ENCODE results near the gene FER. TPM values are rescaled to one million over a fixed set of nuclear protein-coding genes. Genes with fewer than 3 reads are reported as not detected.
A peak's percentile ranks its signal among the peaks of the same experiment; 100 is the strongest.

FER gene
- total and polyA plus RNA-seq, 8 donors = 1.7 to 218 (median 24.0) TPM

DNA sequence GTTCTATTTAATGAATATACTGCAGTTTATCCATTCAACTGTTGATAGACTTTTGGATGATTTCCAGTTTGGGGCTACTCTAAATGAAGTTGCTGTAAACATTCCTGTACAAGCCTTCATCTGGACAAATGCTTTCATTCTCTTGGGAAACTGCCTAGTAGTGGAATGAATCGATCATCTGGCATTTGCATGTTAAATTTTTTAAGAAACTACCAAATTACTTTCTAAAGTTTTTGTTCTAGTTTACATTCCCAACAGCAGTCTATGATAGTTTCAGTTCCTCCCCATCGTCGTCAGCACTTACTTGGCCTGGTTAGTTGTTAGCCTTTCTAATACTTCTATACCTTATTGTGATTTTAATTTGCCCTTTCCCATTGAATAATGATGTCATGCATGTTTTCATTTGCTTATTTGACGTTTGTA, 306.3 kb downstream of the FER start:
- TF ChIP-seq POLR2AphosphoS5 (IDR thresholded peaks at IDR 0.05) = no peak
- no peak for TF ChIP-seq EP300 (IDR thresholded peaks at IDR 0.05)
- no peak for TF ChIP-seq POLR2A (IDR thresholded peaks at IDR 0.05)
- TF ChIP-seq, protein P1, sequence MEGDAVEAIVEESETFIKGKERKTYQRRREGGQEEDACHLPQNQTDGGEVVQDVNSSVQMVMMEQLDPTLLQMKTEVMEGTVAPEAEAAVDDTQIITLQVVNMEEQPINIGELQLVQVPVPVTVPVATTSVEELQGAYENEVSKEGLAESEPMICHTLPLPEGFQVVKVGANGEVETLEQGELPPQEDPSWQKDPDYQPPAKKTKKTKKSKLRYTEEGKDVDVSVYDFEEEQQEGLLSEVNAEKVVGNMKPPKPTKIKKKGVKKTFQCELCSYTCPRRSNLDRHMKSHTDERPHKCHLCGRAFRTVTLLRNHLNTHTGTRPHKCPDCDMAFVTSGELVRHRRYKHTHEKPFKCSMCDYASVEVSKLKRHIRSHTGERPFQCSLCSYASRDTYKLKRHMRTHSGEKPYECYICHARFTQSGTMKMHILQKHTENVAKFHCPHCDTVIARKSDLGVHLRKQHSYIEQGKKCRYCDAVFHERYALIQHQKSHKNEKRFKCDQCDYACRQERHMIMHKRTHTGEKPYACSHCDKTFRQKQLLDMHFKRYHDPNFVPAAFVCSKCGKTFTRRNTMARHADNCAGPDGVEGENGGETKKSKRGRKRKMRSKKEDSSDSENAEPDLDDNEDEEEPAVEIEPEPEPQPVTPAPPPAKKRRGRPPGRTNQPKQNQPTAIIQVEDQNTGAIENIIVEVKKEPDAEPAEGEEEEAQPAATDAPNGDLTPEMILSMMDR (IDR thresholded peaks at IDR 0.05) = no peak
- Histone ChIP-seq H3K36me3 (peaks cover 0 to 15% (median 8%) of the 10 kb centered on the region in 4 donors), H3K27me3 (no peaks in the 10 kb centered on the region), H3K4me3 (no peak overlapping the region), H3K9me3 (no peaks in the 10 kb centered on the region), H3K4me1 (peaks cover 0 to 3% (median 0%) of the 10 kb centered on the region in 4 donors), H3K27ac (peak overlapping the region in 1 of 5 donors; percentile 19)
- peak in 1 of 2 donors; percentile 60 for DNase-seq
- intact Hi-C loops (cut with DNase I; ENCODE audit: low total_unique reads) = no loop called here
- 62 to 86% (median 71%) methylated on average over 4 of the region's 4 CpGs for WGBS, 5 donors

DNA sequence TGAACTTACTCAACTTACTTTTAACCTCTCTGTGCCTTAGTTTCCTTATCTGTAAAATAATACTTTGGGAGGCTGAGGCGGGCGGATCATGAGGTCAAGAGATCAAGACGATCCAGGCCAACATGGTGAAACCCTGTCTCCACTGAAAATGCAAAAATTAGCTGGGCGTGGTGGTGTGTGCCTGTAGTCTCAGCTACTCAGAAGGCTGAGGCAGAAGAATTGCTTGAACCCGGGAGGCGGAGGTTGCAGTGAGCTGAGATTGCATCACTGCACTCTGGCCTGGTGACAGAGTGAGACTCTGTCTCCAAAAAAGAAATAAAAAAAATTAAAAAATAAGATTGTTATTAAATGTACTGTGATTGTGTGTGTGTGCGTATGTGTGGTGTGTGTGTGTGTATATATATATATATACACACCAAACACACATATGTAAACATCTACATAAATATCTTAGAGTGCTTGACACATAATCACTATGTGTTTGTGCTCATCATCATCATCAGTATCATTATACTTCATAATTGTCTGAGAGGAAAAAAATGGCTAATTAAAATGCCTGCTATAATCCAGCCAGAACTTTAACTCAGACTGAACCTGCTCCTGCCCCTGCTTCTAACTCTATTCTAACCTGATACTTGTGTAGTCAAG, 312.8 kb downstream of the FER start:
- WGBS, 5 donors = 81 to 95% (median 95%) methylated on average over 7 of the region's 7 CpGs
- DNase-seq = no peak

DNA sequence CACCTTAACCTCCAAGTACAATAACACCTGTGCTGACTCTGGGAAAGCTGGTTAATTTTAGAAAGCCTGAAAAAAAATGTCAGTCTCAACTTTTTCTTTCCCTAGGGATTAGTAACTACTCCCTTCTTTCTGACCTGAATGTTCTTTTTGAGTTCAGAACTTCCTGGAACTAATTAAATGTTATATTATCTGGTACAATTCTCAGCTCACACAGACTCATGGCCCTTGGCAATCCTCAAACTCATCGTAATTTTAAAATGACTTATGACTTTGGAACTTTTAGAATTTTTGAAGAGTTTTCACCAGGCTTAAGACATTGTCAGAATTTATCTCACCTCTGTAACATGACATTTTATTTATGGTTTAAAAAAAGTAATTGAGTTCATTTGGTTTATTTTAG, 315.0 kb downstream of the FER start:
- H3K9me3 ChIP-seq = no peaks in the 10 kb centered on the region
- TF ChIP-seq POLR2A (IDR thresholded peaks at IDR 0.05) (no peak), POLR2AphosphoS5 (IDR thresholded peaks at IDR 0.05) (no peak), EP300 (IDR thresholded peaks at IDR 0.05) (no peak)
- TF ChIP-seq, protein P1 (IDR thresholded peaks at IDR 0.05) = no peak
- H3K36me3 ChIP-seq = no peaks in the 10 kb centered on the region
- H3K27ac ChIP-seq = peak overlapping the region in 1 of 5 donors; percentile 27
- intact Hi-C loops (cut with DNase I; ENCODE audit: low total_unique reads) = no loop called here
- no peaks in the 10 kb centered on the region for H3K4me1 ChIP-seq
- no peak overlapping the region for H3K4me3 ChIP-seq
- 63 to 91% (median 76%) methylated on average over 1 of the region's 1 CpG for WGBS, 5 donors
- no peak for DNase-seq
- H3K27me3 ChIP-seq = no peaks in the 10 kb centered on the region

More for the DNA sequence above, 312.8 kb downstream of the FER start:
- H3K36me3 ChIP-seq = no peaks in the 10 kb centered on the region
- intact Hi-C loops (cut with DNase I; ENCODE audit: low total_unique reads) = no loop called here
- TF ChIP-seq POLR2A (IDR thresholded peaks at IDR 0.05) = no peak
- TF ChIP-seq, protein P1 (IDR thresholded peaks at IDR 0.05) = no peak
- TF ChIP-seq EP300 (IDR thresholded peaks at IDR 0.05) = no peak
- no peak for TF ChIP-seq POLR2AphosphoS5 (IDR thresholded peaks at IDR 0.05)
- H3K27ac ChIP-seq = no peak overlapping the region
- H3K9me3 ChIP-seq = no peaks in the 10 kb centered on the region
- no peaks in the 10 kb centered on the region for H3K4me1 ChIP-seq
- no peak overlapping the region for H3K4me3 ChIP-seq
- no peaks in the 10 kb centered on the region for H3K27me3 ChIP-seq

DNA sequence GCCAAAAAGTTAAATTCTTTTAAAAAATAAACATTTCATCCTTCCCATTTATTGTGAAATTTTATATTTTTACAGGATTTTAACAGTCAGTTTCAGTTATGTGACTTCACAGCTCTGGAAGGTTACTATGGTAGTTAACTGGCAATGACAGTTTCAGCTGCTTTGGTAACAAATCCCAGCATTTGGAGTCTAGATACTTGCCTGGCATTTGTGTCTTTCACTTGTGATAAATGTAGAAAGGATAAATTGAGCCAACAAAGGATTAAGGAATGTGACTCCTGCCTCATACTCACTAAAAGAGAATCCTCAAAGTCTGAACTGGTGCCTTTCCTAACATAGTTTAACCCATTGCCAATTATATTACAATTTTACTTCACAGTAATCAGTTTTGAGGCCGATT, 315.5 kb downstream of the FER start:
- Histone ChIP-seq H3K4me3 (no peak overlapping the region), H3K27ac (no peak overlapping the region), H3K36me3 (no peaks in the 10 kb centered on the region), H3K27me3 (no peaks in the 10 kb centered on the region), H3K4me1 (no peaks in the 10 kb centered on the region), H3K9me3 (no peaks in the 10 kb centered on the region)
- intact Hi-C loops (cut with DNase I; ENCODE audit: low total_unique reads) = no loop called here
- 65 to 96% (median 91%) methylated on average over 1 of the region's 1 CpG for WGBS, 5 donors
- TF ChIP-seq, protein P1 (IDR thresholded peaks at IDR 0.05) = no peak
- TF ChIP-seq POLR2AphosphoS5 (IDR thresholded peaks at IDR 0.05) = peak in 1 of 3 donors; percentile 25
- no peak for DNase-seq
